ENCODE data around the gene DDX1.

The DDX1 gene

GRCh38 chr2:15633043-15633970, 41.6 kb downstream of the DDX1 start:
- FAIRE-seq, result no peak

DNA sequence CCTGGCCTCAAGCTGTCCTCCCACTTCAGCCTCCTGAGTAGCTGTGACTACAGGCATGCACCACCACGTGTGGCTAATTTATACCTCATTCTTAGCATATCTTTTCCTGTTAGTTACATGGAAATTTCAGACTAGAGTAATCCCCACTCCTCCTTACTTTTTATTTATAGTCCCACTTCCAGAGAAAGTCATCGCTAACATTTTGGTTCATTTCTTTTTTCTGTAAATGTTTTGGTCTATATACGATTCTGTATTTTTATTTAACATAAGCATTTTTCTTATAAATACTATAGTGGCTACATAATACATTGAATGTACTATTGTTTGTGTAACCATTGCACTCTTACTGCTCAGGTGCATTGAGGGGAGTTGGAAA, 42.3 kb downstream of the DDX1 start:
- FAIRE-seq, result no peak

GRCh38 chr2:15634846-15635490, 43.3 kb downstream of the DDX1 start:
- FAIRE-seq, result no peak

- FAIRE-seq, result peak; percentile 56
Observed at GRCh38 chr2:15636972-15637785, 45.5 kb downstream of the DDX1 start.

DNA sequence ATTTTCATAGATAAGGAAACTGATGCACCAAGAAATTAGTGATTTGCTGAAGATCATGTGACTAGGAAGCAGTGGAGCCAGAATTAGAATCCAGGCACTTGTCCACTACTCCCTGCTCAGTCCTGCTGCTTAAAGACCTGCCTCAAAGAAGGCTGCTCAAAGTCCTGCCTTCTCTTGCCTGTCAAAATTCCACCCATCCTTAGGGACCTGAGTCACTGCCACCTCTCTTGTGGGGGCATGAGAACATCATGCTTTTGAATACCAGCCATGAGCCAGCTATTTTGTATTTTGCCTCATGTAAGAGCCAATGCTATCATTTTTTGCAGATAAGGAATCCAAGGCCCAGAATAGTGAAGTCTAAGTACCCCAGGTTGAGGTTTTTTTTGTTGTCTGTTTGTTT, 47.1 kb downstream of the DDX1 start:
- no peak for FAIRE-seq

GRCh38 chr2:15639323-15640251, 47.9 kb downstream of the DDX1 start:
- no peak for FAIRE-seq

DNA sequence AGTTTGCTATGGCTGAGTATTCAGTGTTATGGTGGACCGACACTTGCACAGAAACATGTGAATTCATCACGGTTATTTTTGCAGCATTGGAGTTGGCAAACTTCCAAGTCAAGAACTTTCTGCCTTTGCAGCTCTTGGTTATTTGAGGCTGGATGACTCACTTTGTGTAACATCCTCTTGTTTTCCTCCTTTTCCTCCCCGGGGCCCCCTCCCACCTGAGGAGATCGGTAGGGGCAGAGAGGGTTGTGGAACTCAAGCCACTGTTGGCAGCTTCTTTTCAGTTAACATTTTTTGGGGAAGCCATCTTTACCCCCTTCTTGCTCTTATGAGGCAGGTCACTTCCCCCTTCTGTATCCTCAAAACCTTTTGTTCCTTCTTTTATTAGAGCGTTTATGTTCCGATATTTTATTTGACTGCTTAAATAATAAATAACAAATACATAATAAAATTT, 48.6 kb downstream of the DDX1 start:
- no peak for FAIRE-seq

DNA sequence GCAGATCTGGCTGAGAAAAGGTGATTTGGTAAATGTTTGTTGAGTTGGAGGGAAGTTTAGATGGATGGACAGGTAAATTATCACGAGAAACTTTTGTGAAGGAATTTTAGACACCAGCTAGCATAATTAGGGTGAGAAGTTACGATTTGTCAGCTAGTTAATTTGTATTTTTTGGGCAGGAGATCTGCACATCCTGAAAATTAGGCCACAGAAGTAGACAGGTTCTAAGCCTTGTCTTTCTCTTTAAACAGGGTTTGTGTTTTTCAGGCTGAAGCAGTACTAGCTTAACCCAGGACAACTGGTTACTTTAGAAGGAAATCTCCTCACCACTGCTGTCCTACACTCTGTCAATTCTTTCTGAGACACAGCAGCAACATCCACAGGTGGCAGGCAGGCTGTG, 49.1 kb downstream of the DDX1 start:
- no peak for FAIRE-seq

DNA sequence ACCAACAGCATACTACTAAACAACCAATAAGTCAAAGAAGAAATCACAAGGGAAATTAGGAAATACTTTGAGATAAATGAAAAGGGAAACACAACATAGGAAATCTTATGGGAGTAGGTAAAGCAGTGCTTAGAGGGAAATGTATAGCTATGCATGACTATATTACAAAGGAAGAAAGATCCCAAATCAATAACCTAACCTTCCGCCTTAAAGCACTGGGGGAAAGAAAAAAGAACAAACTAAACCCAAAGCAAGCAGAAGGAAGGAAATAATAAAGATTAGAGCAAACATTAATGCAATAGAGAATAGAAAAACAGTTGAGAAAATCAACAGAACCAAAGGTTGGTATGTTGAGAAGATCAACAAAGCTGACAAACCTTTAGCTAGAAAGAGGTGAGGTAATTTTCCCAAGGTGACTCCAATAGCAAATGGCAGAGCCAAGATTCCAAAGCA, 49.9 kb downstream of the DDX1 start:
- FAIRE-seq, result no peak

DNA sequence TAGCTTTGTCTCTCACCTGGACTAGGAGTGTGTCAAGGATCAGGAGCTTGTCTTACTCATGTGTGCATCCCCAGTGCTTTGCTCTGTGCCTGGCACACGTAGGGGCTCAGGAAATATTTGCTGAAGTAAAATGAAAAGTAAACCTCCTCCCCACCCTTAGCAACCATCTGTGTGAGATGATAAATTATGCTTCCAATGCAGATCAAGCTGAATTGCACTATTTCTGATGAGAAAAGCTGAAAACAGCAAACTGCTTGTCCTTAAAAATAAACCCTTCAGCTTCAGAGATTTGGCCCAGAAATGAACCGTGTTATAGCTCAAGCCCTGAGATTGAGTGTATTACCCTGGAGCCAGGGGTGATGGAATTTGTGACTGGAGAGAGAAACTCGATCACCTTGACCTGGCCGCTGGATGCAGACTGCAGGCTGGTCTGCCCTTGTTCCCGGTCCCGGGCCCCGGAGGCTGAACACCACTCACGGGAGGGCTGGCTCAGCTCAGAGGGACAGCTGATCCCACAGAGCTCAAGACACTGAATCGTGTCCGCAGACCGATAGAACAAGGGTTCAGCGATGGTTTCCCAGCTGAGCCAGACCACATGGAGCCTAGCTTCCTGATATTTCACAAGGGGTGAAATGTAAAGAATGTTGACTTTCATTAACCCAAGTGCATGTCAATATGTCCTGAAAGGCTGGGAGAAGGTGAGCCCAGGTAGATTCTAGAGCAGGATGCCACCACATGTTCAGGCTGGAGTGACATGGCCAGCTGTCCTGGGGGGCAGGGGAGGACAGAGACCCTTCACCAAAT, 50.5 kb downstream of the DDX1 start:
- no peak for FAIRE-seq

DNA sequence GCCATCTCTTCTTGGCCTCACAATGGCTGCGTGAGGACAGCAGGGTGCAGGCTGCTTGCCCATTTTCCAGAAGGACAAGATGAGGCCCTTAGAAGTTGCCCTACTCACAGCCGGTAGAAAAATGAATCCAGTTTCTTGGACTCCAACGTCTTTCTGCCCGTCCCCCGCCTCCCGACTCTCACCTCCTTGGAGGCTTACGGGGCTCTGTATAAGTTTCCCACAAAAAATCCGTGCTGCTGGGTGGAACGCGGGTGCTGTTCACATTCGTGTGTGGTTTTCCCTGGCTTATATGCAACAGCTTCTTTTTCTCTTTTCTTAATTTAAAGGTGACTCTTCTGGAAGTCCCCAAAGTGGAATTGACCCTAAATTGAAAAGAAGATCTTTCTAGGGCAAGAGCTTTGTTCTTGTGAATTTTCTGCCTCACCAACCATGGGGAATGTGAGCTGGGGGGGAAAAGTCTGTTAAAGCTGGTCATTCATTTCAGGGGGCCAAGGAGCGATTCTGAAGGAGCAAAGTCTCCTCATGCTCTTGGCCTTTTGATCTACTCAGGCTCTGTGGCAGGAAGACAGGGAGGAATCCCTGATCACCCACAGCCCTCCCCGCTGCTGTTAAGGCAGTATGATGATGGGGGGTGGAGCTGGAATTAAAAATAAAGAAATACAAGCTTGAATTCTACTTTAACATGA, 51.3 kb downstream of the DDX1 start:
- FAIRE-seq, result no peak

DNA sequence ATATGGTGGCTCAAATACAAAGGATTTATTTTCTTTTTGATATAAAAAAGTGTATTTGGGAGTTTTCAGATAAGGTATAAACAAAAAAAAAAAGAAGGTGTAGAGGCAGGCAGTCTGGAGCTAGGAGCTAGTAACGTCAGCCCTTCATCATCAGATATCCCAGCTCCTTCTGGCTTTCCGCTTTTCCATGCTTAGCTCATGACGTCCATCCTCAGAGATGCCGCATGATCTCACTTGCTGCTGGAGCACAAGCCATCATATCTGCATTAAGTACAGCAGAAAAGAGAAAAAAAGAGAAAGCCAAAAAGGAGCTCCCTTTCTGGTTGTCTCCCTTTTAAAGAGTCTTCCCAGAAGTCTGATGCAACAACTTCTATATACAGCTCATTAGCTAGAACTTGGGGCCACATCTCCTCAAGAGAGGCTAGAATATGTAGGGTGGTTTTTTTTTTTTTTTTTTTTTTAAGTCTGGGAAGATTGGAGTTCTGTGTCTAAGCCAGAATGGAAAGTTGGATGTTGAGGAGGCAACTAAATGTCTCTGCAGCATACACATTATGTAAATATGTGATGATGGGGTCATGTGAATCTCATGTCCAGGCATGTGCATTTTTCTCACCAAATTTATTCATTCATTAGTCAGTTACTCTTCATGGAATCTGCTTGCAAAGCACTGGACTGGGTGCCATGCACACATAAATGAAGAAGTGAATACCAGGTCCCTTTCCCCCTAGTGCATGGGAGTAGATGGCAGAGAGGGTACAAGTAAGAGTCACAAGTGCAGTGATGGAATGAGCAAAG, 52.3 kb downstream of the DDX1 start:
- no peak for FAIRE-seq

DNA sequence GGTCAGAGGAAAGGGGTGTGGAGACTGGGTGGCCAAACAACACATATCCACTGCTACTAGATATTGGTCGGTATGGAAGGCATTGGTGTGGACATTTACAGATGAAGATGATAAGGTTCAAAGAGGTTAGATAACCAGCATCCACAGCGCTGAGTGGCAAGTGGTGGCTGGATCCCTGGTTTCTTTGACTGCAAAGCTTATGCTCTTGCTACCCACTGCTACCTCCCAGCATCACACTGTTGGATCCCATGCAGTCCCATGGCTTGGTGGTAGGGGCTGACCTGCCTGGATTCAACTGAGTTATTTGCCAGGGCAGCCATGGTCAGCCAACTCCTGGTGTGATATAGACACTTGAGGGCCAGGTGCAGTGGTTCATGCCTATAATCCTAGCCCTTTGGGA, 53.6 kb downstream of the DDX1 start:
- no peak for FAIRE-seq

DNA sequence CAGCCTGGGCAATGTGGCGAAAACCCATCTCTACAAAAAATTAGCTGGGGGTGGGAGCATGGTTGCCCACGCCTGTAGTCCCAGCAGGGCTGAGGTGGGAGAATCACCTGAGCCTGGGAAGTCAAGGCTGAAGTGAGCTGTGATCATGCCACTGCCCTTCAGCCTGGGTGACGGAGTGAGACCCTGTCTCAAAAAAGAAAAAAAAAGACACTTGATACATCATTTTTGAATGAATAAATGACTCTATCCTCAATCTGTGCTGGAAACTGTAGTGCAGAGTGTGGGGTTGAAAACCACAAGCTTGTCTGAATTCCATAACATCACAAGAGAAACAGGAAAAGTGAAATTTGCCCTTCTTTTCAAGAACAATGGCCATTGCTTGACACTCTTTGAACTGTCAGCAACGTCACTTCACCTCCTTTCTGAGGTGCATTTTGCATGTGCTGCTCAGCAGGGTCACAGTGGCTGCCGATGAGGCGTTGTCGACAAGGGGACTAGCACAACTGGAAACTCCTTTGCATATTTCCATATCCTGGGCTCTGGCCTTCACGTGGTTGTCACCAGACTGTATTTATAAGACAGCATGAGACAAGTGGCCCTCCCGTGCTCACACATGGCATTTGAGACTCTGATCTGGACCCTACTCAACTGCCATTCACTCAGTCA, 54.2 kb downstream of the DDX1 start:
- FAIRE-seq, result no peak

DNA sequence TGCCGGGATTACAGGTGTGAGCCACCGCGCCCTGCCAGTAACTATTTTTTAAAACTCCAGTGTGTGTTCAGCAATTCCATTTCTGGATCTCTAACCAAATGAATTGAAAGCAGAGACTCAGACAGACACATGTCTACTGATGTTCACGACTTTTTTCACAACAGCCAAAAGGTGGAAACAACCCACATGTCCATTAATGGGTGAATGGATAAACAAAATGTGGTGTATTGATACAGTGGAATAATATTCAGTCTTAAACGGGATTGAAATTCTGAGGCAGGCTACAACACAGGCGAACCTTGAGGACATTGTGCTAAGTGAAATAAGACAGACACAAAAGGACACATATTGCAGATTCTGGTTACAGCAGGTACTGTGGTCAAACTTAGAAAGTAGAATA, 55.0 kb downstream of the DDX1 start:
- FAIRE-seq, result no peak

GRCh38 chr2:15647622-15648590, 56.2 kb downstream of the DDX1 start:
- FAIRE-seq, result no peak

- FAIRE-seq, result no peak
Observed at GRCh38 chr2:15648593-15649525, 57.2 kb downstream of the DDX1 start.
